OCI-LY1 (cell line): Measurements from ENCODE around the gene NEXMIF.

Source experiments
- CTCF ChIP-seq: fragments of 200-600 bp; sonication (generic), shearing (Covaris generic); IDR thresholded peaks from 2 replicates; pipeline ENCODE4 v1.5.1; 2017; ENCODE audit warnings: mild to moderate bottlenecking, antibody characterized with exemption, low read length, moderate library complexity, mixed read lengths
- EZH2 ChIP-seq: fragments of 200-600 bp; sonication (generic), shearing (Covaris generic); IDR thresholded peaks from 2 replicates; pipeline ENCODE4 v1.8.0; 2017; ENCODE audit warnings: borderline replicate concordance, mixed run types, mild to moderate bottlenecking, antibody characterized with exemption, low read length, moderate library complexity, mixed read lengths

GRCh38 chrX:74779175-74779574 is 146.1 kb downstream of the NEXMIF start:
- no peak for TF ChIP-seq EZH2
- no peak for TF ChIP-seq CTCF
